Progenitor cell of endocrine pancreas (in vitro differentiated cells): ENCODE results near the gene BMP7. TPM values are rescaled to one million over a fixed set of nuclear protein-coding genes. Genes with fewer than 3 reads are reported as not detected.

Experiments
- DNase-seq: peaks from one replicate; pipeline ENCODE4 v3.0.0; 2021; ENCODE audit warnings: low spot score; ENCODE audit not compliant: unreplicated experiment
- H3K27ac Mint-ChIP-seq: 2 replicates; pipeline ENCODE4 v1.8.0; 2021; ENCODE audit warnings: mild to moderate bottlenecking, moderate library complexity, mixed read lengths
- H3K27me3 Mint-ChIP-seq: 2 replicates; pipeline ENCODE4 v1.8.0; 2021; ENCODE audit warnings: mixed read lengths
- H3K36me3 Mint-ChIP-seq: 2 replicates; pipeline ENCODE4 v1.8.0; 2022; ENCODE audit warnings: mixed read lengths; ENCODE audit not compliant: insufficient read depth
- H3K4me1 Mint-ChIP-seq: 2 replicates; pipeline ENCODE4 v1.8.0; 2021; ENCODE audit warnings: low read depth, mixed read lengths
- H3K4me3 Mint-ChIP-seq: 2 replicates; pipeline ENCODE4 v1.8.0; 2021; ENCODE audit warnings: low read depth, mild to moderate bottlenecking, moderate library complexity, mixed read lengths
- H3K9me3 Mint-ChIP-seq: 2 replicates; pipeline ENCODE4 v1.8.0; 2021; ENCODE audit warnings: low read depth, mixed read lengths
- total RNA-seq: library from RNA; stranded (reverse); gene quantifications from 2 replicates; pipeline ENCODE4 v1.2.1, GENCODE V29; 2021
- TF ChIP-seq, protein P1 (sequence below): fragments of 200-600 bp; sonication (generic); IDR thresholded peaks from one replicate; pipeline ENCODE4 v1.5.0; 2021; ENCODE audit warnings: antibody characterized with exemption, mild to moderate bottlenecking; ENCODE audit not compliant: unreplicated experiment

BMP7 gene
- total RNA-seq, 1 donor from 2014 or later: 35.4 TPM

DNA sequence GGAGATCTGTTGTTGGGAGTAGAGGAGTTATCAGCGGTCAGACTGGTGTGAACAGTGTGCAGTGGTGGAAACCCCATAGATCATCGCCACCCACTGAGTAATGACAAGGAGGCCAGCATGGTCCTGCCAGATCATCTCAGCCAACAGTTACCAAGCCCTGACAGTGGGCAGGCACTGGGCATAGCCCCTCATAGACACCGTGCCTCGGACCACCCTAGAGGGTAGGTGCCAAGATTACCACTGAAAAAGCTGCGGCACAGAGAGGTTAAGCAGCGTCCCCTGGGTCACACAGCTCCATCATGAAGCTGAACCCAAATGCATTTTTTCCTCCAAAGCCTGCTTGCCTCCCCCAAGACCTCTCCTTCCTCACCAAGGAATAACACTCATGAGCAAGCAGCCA lies 21.5 kb upstream of the BMP7 start:
- Mint-ChIP-seq H3K27me3 (peaks cover 37% of the 10 kb centered on the region), H3K9me3 (no peaks in the 10 kb centered on the region), H3K4me3 (no peak overlapping the region), H3K4me1 (peaks cover 26% of the 10 kb centered on the region), H3K27ac (peak overlapping the region; percentile 90), H3K36me3 (no peaks in the 10 kb centered on the region)
- no peak for DNase-seq
- TF ChIP-seq, protein P1, sequence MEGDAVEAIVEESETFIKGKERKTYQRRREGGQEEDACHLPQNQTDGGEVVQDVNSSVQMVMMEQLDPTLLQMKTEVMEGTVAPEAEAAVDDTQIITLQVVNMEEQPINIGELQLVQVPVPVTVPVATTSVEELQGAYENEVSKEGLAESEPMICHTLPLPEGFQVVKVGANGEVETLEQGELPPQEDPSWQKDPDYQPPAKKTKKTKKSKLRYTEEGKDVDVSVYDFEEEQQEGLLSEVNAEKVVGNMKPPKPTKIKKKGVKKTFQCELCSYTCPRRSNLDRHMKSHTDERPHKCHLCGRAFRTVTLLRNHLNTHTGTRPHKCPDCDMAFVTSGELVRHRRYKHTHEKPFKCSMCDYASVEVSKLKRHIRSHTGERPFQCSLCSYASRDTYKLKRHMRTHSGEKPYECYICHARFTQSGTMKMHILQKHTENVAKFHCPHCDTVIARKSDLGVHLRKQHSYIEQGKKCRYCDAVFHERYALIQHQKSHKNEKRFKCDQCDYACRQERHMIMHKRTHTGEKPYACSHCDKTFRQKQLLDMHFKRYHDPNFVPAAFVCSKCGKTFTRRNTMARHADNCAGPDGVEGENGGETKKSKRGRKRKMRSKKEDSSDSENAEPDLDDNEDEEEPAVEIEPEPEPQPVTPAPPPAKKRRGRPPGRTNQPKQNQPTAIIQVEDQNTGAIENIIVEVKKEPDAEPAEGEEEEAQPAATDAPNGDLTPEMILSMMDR: no peak

DNA sequence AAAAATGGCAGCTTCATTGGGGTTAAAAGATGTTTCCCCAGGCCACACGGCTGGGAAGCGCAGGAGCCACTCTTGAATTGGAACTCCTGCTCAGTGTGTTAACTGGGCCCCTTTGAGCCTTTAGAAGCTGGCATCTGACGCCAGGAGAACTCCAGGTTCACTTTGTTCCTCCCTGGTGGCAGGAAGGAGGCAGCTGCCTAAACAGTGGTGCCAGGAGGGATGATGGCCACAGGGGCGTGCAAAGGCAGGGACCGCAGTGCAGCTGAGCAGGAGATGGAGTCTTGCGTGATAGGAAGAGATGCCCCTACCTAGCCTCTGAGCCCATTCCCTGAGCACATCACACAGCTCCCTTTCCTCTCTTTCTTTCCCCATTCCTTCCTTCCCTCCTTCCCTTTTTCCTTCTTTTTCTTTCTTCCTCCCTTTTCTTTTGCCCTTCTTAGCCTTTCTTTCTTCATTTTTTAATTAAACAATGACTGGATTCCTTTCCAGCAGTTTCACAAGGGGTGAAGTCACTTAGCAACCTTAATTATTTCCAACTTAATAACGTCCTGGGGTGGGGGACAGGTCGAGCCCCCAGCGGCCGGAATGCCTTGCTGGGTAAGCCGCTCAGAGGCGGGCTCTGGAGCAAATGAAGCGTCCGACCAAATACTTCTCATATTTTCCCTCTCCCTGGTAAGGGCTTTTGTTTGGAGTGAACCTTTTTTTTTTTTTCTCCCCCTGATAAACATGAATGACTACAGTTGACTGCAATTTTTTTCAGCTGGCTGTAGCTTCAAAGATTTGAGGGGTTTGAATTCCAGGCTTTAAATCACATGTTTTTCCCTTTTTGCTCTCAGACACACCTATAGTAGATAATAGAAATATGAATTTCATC lies 20.8 kb upstream of the BMP7 start:
- no peaks in the 10 kb centered on the region for H3K36me3 Mint-ChIP-seq
- DNase-seq: no peak
- no peaks in the 10 kb centered on the region for H3K9me3 Mint-ChIP-seq
- H3K4me1 Mint-ChIP-seq: peaks cover 30% of the 10 kb centered on the region
- H3K27me3 Mint-ChIP-seq: peaks cover 39% of the 10 kb centered on the region
- TF ChIP-seq, protein P1: peak; percentile 14
- peak overlapping the region; percentile 90 for H3K27ac Mint-ChIP-seq
- H3K4me3 Mint-ChIP-seq: peak overlapping the region; percentile 15

DNA sequence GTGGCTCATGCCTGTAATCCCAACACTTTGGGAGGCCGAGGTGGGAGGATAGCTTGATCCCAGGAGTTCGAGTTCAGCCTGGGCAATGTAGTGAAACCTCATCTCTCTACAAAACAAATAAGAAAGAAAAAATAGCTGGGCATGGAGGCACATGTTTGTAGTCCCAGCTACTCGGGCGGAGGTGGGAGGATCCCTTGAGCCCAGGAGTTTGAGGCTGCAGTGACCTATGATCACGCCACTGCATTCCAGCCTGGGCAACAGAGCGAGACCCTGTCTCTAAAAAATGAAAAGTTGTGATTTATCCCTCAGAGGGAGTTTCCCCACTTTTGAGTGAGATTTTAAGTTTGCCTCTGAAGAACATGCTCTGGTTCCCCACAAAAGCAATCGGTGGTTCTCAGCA lies 17.4 kb upstream of the BMP7 start:
- TF ChIP-seq, protein P1: no peak
- DNase-seq: no peak
- Mint-ChIP-seq H3K4me3 (no peak overlapping the region), H3K36me3 (no peaks in the 10 kb centered on the region), H3K27me3 (peaks cover 32% of the 10 kb centered on the region), H3K27ac (no peak overlapping the region), H3K4me1 (peaks cover 28% of the 10 kb centered on the region), H3K9me3 (no peaks in the 10 kb centered on the region)

DNA sequence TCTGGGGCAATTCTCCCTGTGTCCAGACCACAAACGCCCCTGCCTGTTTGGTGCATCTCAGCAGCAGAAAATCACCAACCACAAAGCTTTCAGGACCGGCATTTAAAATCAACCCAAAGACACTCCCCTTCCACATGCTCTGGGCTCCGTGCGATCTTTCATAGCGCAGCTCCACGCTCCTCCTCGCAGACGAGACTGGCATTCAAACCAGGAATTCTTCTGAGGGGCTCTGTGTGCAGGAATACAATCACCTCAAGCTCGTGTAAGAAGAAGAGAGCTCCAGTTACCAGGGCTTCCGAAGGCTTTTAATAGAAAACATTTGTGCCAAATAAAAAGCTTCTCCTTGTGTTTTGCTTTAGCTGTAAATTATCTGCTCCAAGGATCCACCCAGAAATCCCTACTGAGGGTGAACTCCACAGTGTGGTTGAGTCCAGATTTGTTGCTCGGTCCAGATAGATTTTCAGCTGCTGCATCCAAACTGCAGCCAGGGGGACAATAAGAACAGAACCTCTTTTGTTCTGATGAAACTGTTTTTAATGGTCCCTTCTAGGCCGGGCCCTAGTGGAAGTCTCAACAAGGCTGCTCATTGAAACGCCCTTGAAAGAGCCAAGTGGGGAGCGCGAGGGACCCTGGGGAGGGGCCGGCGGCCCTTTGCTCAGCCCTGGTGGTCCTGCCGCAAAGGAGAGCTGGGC lies 16.4 kb upstream of the BMP7 start:
- H3K4me3 Mint-ChIP-seq: no peak overlapping the region
- H3K27ac Mint-ChIP-seq: peak overlapping the region; percentile 45
- no peak for DNase-seq

DNA sequence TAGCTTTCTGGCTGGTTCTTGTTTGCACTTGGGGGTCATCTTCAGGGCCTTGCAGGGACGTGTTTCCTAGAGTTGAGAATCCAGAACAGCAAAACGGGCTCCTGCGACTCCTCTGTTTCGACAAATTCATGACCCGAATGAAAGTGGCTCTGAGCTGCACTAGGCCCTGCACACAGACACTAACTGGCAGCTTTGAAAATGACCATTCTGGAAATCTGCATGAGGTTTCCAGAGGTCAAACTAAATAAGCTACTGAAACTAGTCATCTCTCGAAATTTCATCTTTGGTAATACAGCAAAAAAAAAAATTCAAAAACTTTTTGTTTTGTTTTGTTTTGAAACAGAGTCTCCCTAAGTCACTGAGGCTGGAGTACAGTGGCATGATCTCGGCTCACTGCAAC lies 15.5 kb upstream of the BMP7 start:
- Mint-ChIP-seq H3K27me3 (peaks cover 27% of the 10 kb centered on the region), H3K9me3 (no peaks in the 10 kb centered on the region), H3K36me3 (no peaks in the 10 kb centered on the region), H3K4me1 (peaks cover 14% of the 10 kb centered on the region), H3K27ac (no peak overlapping the region), H3K4me3 (no peak overlapping the region)
- no peak for DNase-seq
- TF ChIP-seq, protein P1: no peak

More for the DNA sequence above, 16.4 kb upstream of the BMP7 start:
- peaks cover 31% of the 10 kb centered on the region for H3K27me3 Mint-ChIP-seq
- TF ChIP-seq, protein P1: no peak
- no peaks in the 10 kb centered on the region for H3K9me3 Mint-ChIP-seq
- H3K4me1 Mint-ChIP-seq: peaks cover 24% of the 10 kb centered on the region
- H3K36me3 Mint-ChIP-seq: no peaks in the 10 kb centered on the region
